ENCODE results near the gene SF3B6.
"Not testable (repeated sequence)": the region's sequence is repeated elsewhere in the genome, so short reads cannot be mapped to it uniquely, and the experiment has no call there.

The SF3B6 gene

GRCh38 chr2:24121469-24121868 lies 45.3 kb upstream of the SF3B6 start:
- H3K27me3 ChIP-seq (replicated peaks; ENCODE audit: control insufficient read depth, insufficient read depth, low read length): no peaks in the 10 kb centered on the region
- no peak for TF ChIP-seq CTCF (IDR thresholded peaks at IDR 0.05; ENCODE audit: insufficient read depth, low read length, poor library complexity, severe bottlenecking)
- H3K36me3 ChIP-seq (ENCODE audit: control insufficient read depth, insufficient read depth, low read length): no peaks in the 10 kb centered on the region
- H3K4me3 ChIP-seq (replicated peaks; ENCODE audit: low read depth, low read length): no peak overlapping the region
- no peak for DNase-seq (ENCODE audit: extremely low read depth, insufficient read length)

GRCh38 chr2:24121066-24121465 lies 44.9 kb upstream of the SF3B6 start:
- no peak for DNase-seq (ENCODE audit: extremely low read depth, insufficient read length)
- no peak for TF ChIP-seq CTCF (IDR thresholded peaks at IDR 0.05; ENCODE audit: insufficient read depth, low read length, poor library complexity, severe bottlenecking)
- H3K4me3 ChIP-seq (replicated peaks; ENCODE audit: low read depth, low read length): no peak overlapping the region
- no peaks in the 10 kb centered on the region for H3K36me3 ChIP-seq (ENCODE audit: control insufficient read depth, insufficient read depth, low read length)
- no peaks in the 10 kb centered on the region for H3K27me3 ChIP-seq (replicated peaks; ENCODE audit: control insufficient read depth, insufficient read depth, low read length)

GRCh38 chr2:24117902-24118301 lies 41.8 kb upstream of the SF3B6 start:
- TF ChIP-seq CTCF (IDR thresholded peaks at IDR 0.05; ENCODE audit: insufficient read depth, low read length, poor library complexity, severe bottlenecking): no peak
- H3K4me3 ChIP-seq (replicated peaks; ENCODE audit: low read depth, low read length): no peak overlapping the region
- no peaks in the 10 kb centered on the region for H3K27me3 ChIP-seq (replicated peaks; ENCODE audit: control insufficient read depth, insufficient read depth, low read length)
- no peaks in the 10 kb centered on the region for H3K36me3 ChIP-seq (ENCODE audit: control insufficient read depth, insufficient read depth, low read length)
- no peak for DNase-seq (ENCODE audit: extremely low read depth, insufficient read length)

- TF ChIP-seq CTCF (IDR thresholded peaks at IDR 0.05; ENCODE audit: insufficient read depth, low read length, poor library complexity, severe bottlenecking): no peak
- no peaks in the 10 kb centered on the region for H3K27me3 ChIP-seq (replicated peaks; ENCODE audit: control insufficient read depth, insufficient read depth, low read length)
- no peak for DNase-seq (ENCODE audit: extremely low read depth, insufficient read length)
- no peaks in the 10 kb centered on the region for H3K36me3 ChIP-seq (ENCODE audit: control insufficient read depth, insufficient read depth, low read length)
- no peak overlapping the region for H3K4me3 ChIP-seq (replicated peaks; ENCODE audit: low read depth, low read length)
These were observed 38.9 kb upstream of the SF3B6 start for GRCh38 chr2:24115057-24115456.

- no peak overlapping the region for H3K4me3 ChIP-seq (replicated peaks; ENCODE audit: low read depth, low read length)
- H3K36me3 ChIP-seq (ENCODE audit: control insufficient read depth, insufficient read depth, low read length): no peaks in the 10 kb centered on the region
- no peaks in the 10 kb centered on the region for H3K27me3 ChIP-seq (replicated peaks; ENCODE audit: control insufficient read depth, insufficient read depth, low read length)
- DNase-seq (ENCODE audit: extremely low read depth, insufficient read length): no peak
- no peak for TF ChIP-seq CTCF (IDR thresholded peaks at IDR 0.05; ENCODE audit: insufficient read depth, low read length, poor library complexity, severe bottlenecking)
These were observed 35.3 kb upstream of the SF3B6 start for GRCh38 chr2:24111407-24111901.

GRCh38 chr2:24110660-24111303 lies 34.7 kb upstream of the SF3B6 start:
- Histone ChIP-seq H3K36me3 (ENCODE audit: control insufficient read depth, insufficient read depth, low read length) (no peaks in the 10 kb centered on the region), H3K4me3 (replicated peaks; ENCODE audit: low read depth, low read length) (no peak overlapping the region), H3K27me3 (replicated peaks; ENCODE audit: control insufficient read depth, insufficient read depth, low read length) (no peaks in the 10 kb centered on the region)
- TF ChIP-seq CTCF (IDR thresholded peaks at IDR 0.05; ENCODE audit: insufficient read depth, low read length, poor library complexity, severe bottlenecking): no peak
- DNase-seq (ENCODE audit: extremely low read depth, insufficient read length): no peak

GRCh38 chr2:24109431-24109830 lies 33.3 kb upstream of the SF3B6 start:
- not testable (repeated sequence) for DNase-seq (ENCODE audit: extremely low read depth, insufficient read length); H3K4me3 ChIP-seq (replicated peaks; ENCODE audit: low read depth, low read length); H3K27me3 ChIP-seq (replicated peaks; ENCODE audit: control insufficient read depth, insufficient read depth, low read length); H3K36me3 ChIP-seq (ENCODE audit: control insufficient read depth, insufficient read depth, low read length)
